MM.1S (cell line): Measurements from ENCODE around the gene GNAS-AS1.

ENCODE experiments used
- DNase-seq: peaks from one replicate; pipeline ENCODE4 v3.0.0-alpha.2; 2015
- H2AFZ ChIP-seq: fragments of 300-600 bp; sonication (generic); 2 replicates; pipeline ENCODE4 v1.6.0; 2016; ENCODE audit warnings: antibody characterized with exemption, low read length
- H3F3A ChIP-seq: fragments of 300-600 bp; sonication (generic); 2 replicates; pipeline ENCODE4 v1.6.1; 2016; ENCODE audit warnings: mild to moderate bottlenecking, antibody characterized with exemption, low read length, moderate library complexity, mixed read lengths; ENCODE audit not compliant: insufficient read depth
- H3K27ac ChIP-seq: fragments of 300-600 bp; sonication (generic); 2 replicates; pipeline ENCODE4 v1.5.1; 2016; ENCODE audit warnings: mild to moderate bottlenecking, low read length
- H3K27me3 ChIP-seq: fragments of 300-600 bp; sonication (generic); replicated peaks from 2 replicates; pipeline ENCODE4 v1.6.0; 2016; ENCODE audit warnings: low read length; ENCODE audit not compliant: insufficient read depth
- H3K36me3 ChIP-seq: fragments of 300-600 bp; sonication (generic); replicated peaks from 2 replicates; pipeline ENCODE4 v1.6.1; 2016; ENCODE audit warnings: mild to moderate bottlenecking, low read length, mixed read lengths; ENCODE audit not compliant: insufficient read depth
- H3K4me1 ChIP-seq: fragments of 300-600 bp; sonication (generic); 2 replicates; pipeline ENCODE4 v1.6.1; 2016; ENCODE audit warnings: low read length, mixed read lengths
- H3K4me2 ChIP-seq: fragments of 300-600 bp; sonication (generic); 2 replicates; pipeline ENCODE4 v1.6.0; 2016; ENCODE audit warnings: low read depth, low read length
- H3K4me3 ChIP-seq: fragments of 300-600 bp; sonication (generic); 2 replicates; pipeline ENCODE4 v1.5.1; 2016; ENCODE audit warnings: low read length, mixed read lengths
- H3K79me2 ChIP-seq: fragments of 300-600 bp; sonication (generic); 2 replicates; pipeline ENCODE4 v1.6.1; 2016; ENCODE audit warnings: mixed run types, low read length, mixed read lengths
- H3K9ac ChIP-seq: fragments of 300-600 bp; sonication (generic); 2 replicates; pipeline ENCODE4 v1.6.1; 2016; ENCODE audit warnings: low read length, mixed read lengths
- H3K9me2 ChIP-seq: fragments of 300-600 bp; sonication (generic); replicated peaks from 2 replicates; pipeline ENCODE4 v1.6.1; 2016; ENCODE audit warnings: mild to moderate bottlenecking, low read length, mixed read lengths; ENCODE audit not compliant: insufficient read depth
- H3K9me3 ChIP-seq: fragments of 300-600 bp; sonication (generic); replicated peaks from 2 replicates; pipeline ENCODE4 v1.6.1; 2016; ENCODE audit warnings: mild to moderate bottlenecking, low read length, mixed read lengths; ENCODE audit not compliant: insufficient read depth
- H4K20me1 ChIP-seq: fragments of 300-600 bp; sonication (generic); 2 replicates; pipeline ENCODE4 v1.6.1; 2016; ENCODE audit warnings: mild to moderate bottlenecking, low read length, moderate library complexity, mixed read lengths; ENCODE audit not compliant: insufficient read depth
- CTCF ChIP-seq: fragments of 300-600 bp; sonication (generic); IDR thresholded peaks from 2 replicates; pipeline ENCODE4 v1.5.1; 2016; ENCODE audit warnings: antibody characterized with exemption, low read length, mixed read lengths
- EZH2 ChIP-seq: fragments of 300-600 bp; sonication (generic); optimal IDR thresholded peaks from 2 replicates; pipeline ENCODE3; 2017; ENCODE audit warnings: low read depth, mild to moderate bottlenecking, antibody characterized with exemption, low read length, mixed read lengths
- EZH2phosphoT487 ChIP-seq: fragments of 300-600 bp; sonication (generic); IDR thresholded peaks from 2 replicates; pipeline ENCODE4 v1.6.1; 2018; ENCODE audit warnings: antibody characterized with exemption, low read length

The GNAS-AS1 gene

DNA sequence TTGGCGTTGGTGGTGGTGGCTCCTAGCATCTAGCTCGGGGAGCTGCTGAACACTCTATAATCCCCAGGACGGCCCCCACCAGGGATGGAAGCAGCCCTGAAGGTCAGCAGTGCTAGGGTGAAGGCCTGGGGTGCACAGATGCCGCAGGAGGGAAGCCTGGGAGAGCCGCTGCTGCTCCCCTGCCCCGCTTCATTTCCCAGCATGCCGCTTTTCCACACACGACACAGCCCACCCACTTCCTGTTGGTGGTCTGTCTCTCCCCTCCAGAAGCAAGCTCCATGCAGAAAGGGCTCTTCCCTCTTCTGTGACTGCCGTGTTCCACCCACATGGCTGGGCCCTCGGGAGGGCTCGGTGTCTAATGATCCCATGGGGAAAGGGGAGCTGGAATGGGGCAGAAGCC, 35.3 kb downstream of the GNAS-AS1 start:
- Histone ChIP-seq H3K27ac (no peak overlapping the region), H4K20me1 (no peaks in the 10 kb centered on the region)
- TF ChIP-seq CTCF: no peak
- no peak for TF ChIP-seq EZH2
- no peak for TF ChIP-seq EZH2phosphoT487

GRCh38 chr20:58813369-58813768, 37.3 kb downstream of the GNAS-AS1 start:
- Histone ChIP-seq H3K4me1 (no peaks in the 10 kb centered on the region), H3K27ac (no peak overlapping the region), H3K4me3 (no peak overlapping the region), H3K9ac (no peak overlapping the region), H3K27me3 (peaks cover 66% of the 10 kb centered on the region), H2AFZ (no peak overlapping the region), H3F3A (no peaks in the 10 kb centered on the region), H3K9me3 (no peaks in the 10 kb centered on the region), H3K9me2 (no peaks in the 10 kb centered on the region), H3K36me3 (no peaks in the 10 kb centered on the region), H4K20me1 (no peaks in the 10 kb centered on the region), H3K79me2 (no peaks in the 10 kb centered on the region), H3K4me2 (no peak overlapping the region)
- DNase-seq: no peak
- no peak for TF ChIP-seq EZH2
- TF ChIP-seq EZH2phosphoT487: no peak
- no peak for TF ChIP-seq CTCF

More for the DNA sequence above, 35.3 kb downstream of the GNAS-AS1 start:
- H2AFZ ChIP-seq: no peak overlapping the region
- H3K4me1 ChIP-seq: no peaks in the 10 kb centered on the region
- no peaks in the 10 kb centered on the region for H3K36me3 ChIP-seq
- H3K9me3 ChIP-seq: no peaks in the 10 kb centered on the region
- peaks cover 48% of the 10 kb centered on the region for H3K27me3 ChIP-seq
- no peak overlapping the region for H3K4me3 ChIP-seq
- H3F3A ChIP-seq: no peaks in the 10 kb centered on the region
- no peaks in the 10 kb centered on the region for H3K9me2 ChIP-seq
- H3K9ac ChIP-seq: no peak overlapping the region
- DNase-seq: no peak
- no peak overlapping the region for H3K4me2 ChIP-seq
- no peaks in the 10 kb centered on the region for H3K79me2 ChIP-seq

- Histone ChIP-seq H3K9ac (no peak overlapping the region), H3K4me1 (no peaks in the 10 kb centered on the region), H3K27ac (no peak overlapping the region), H3K36me3 (no peaks in the 10 kb centered on the region), H3K4me2 (no peak overlapping the region), H3K27me3 (peaks cover 80% of the 10 kb centered on the region), H4K20me1 (no peaks in the 10 kb centered on the region), H3K4me3 (no peak overlapping the region), H3F3A (no peaks in the 10 kb centered on the region), H3K79me2 (no peaks in the 10 kb centered on the region), H3K9me3 (no peaks in the 10 kb centered on the region), H2AFZ (no peak overlapping the region), H3K9me2 (no peaks in the 10 kb centered on the region)
- DNase-seq: no peak
- TF ChIP-seq EZH2phosphoT487 (no peak), CTCF (no peak), EZH2 (no peak)
Observed at GRCh38 chr20:58811334-58811733, 39.4 kb downstream of the GNAS-AS1 start.
